HCT116 (cell line): ENCODE data around the gene KIF26B. TPM values are rescaled to one million over a fixed set of nuclear protein-coding genes. Genes with fewer than 3 reads are reported as not detected.

Experiments used
- ATAC-seq: fragments of 200-7000 bp; cut with Tn5 transposase; 2 replicates; pipeline ENCODE4 v1.9.1; 2020; ENCODE audit warnings: mild to moderate bottlenecking, moderate library complexity
- BruUV-seq: library from RNA; stranded (reverse); fragments of 400-500 nt; replicated peaks from 2 replicates; lab custom pipeline; 2021; lab: Mats Ljungman, UMichigan
- CTCF ChIA-PET: fragments of 300-600 bp; sonication (Branson Sonifier 250); formaldehyde crosslinking; loops from one replicate; lab custom pipeline; 2021; ENCODE audit warnings: antibody characterized with exemption; lab: Charles Lee
- POLR2A ChIA-PET: fragments of 300-600, 350-600 bp; sonication (Branson Sonifier 250); formaldehyde crosslinking; loops from one replicate; lab custom pipeline; 2021; ENCODE audit warnings: antibody characterized with exemption; lab: Charles Lee
- RAD21 ChIA-PET, 2 experiments: fragments of 300-600 bp; sonication (Branson Sonifier 250); formaldehyde crosslinking; loops; one replicate each; lab custom pipeline; 2023; ENCODE audit warnings: low total read pairs in 2 of 2; ENCODE audit not compliant: uncharacterized antibody in 2 of 2, unreplicated experiment in 2 of 2, low non-redundant PET in 1 of 2; lab: Charles Lee
- DNase-seq: peaks from one replicate; pipeline ENCODE4 v3.0.0-alpha.2; 2010; ENCODE audit warnings: low read depth, low spot score
- H2AFZ ChIP-seq: fragments of 200-600 bp; shearing (Covaris generic), sonication (generic); 2 replicates; pipeline ENCODE4 v1.6.1; 2017; ENCODE audit warnings: low read depth, mixed run types, mixed read lengths, antibody characterized with exemption, low read length; ENCODE audit not compliant: poor library complexity, severe bottlenecking
- H3K27ac ChIP-seq: 2 replicates; pipeline ENCODE4 v1.5.1; 2012; ENCODE audit warnings: low read depth, low read length
- H3K27me3 ChIP-seq: fragments of 200-600 bp; sonication (generic); 2 replicates; pipeline ENCODE4 v1.6.1; 2016; ENCODE audit warnings: mixed run types, low read length, mixed read lengths; ENCODE audit not compliant: insufficient read depth
- H3K36me3 ChIP-seq, 2 experiments: fragments of 200-500 bp in 1 of 2; fragments of 200-600 bp in 1 of 2; sonication (Bioruptor generic) in 1 of 2; sonication (generic) in 1 of 2; 2 replicates each; pipeline versions ENCODE4 v1.5.1 to v1.6.1; 2014 to 2016; ENCODE audit warnings: low read length in 2 of 2, inconsistent platforms in 1 of 2, mixed read lengths in 1 of 2, mixed run types in 1 of 2; ENCODE audit not compliant: insufficient read depth in 2 of 2, control insufficient read depth in 1 of 2
- H3K4me1 ChIP-seq, 2 experiments: fragments of 200-600 bp in 1 of 2; sonication (generic) in 1 of 2; 2 replicates each; pipeline versions ENCODE4 v1.5.1 to v1.6.1; 2012 to 2017; ENCODE audit warnings: low read length in 2 of 2, inconsistent platforms in 1 of 2, mild to moderate bottlenecking in 1 of 2, mixed read lengths in 1 of 2, mixed run types in 1 of 2, moderate library complexity in 1 of 2; ENCODE audit not compliant: insufficient read depth in 2 of 2, control insufficient read depth in 1 of 2
- H3K4me2 ChIP-seq: fragments of 200-600 bp; sonication (generic); 2 replicates; pipeline ENCODE4 v1.6.1; 2017; ENCODE audit warnings: mixed run types, low read length, mixed read lengths
- H3K4me3 ChIP-seq, 2 experiments: fragments of 200-600 bp in 1 of 2; sonication (generic) in 1 of 2; replicated peaks in 1 of 2; 2 replicates each; pipeline ENCODE4 v1.5.1; 2011 to 2016; ENCODE audit warnings: low read length in 2 of 2, control low read depth in 1 of 2, low read depth in 1 of 2, mild to moderate bottlenecking in 1 of 2, mixed read lengths in 1 of 2, mixed run types in 1 of 2
- H3K79me2 ChIP-seq: fragments of 200-600 bp; sonication (generic); 2 replicates; pipeline ENCODE4 v1.6.1; 2017; ENCODE audit warnings: mild to moderate bottlenecking, mixed run types, low read length, moderate library complexity, mixed read lengths; ENCODE audit not compliant: insufficient read depth
- H3K9ac ChIP-seq: fragments of 200-600 bp; sonication (generic); 2 replicates; pipeline ENCODE4 v1.6.1; 2016; ENCODE audit warnings: low read length, mixed read lengths
- H3K9me2 ChIP-seq: fragments of 200-600 bp; sonication (generic), shearing (Covaris generic); 2 replicates; pipeline ENCODE4 v1.6.1; 2017; ENCODE audit warnings: mixed run types, mild to moderate bottlenecking, moderate library complexity; ENCODE audit not compliant: insufficient read depth
- H3K9me3 ChIP-seq, 2 experiments: fragments of 200-500 bp in 1 of 2; fragments of 200-600 bp in 1 of 2; sonication (Bioruptor generic) in 1 of 2; sonication (generic) in 1 of 2; 2 replicates each; pipeline ENCODE4 v1.6.1; 2014 to 2017; ENCODE audit warnings: low read length in 2 of 2, mixed read lengths in 2 of 2, inconsistent platforms in 1 of 2, low read depth in 1 of 2, mild to moderate bottlenecking in 1 of 2, mixed run types in 1 of 2, moderate library complexity in 1 of 2; ENCODE audit not compliant: control insufficient read depth in 1 of 2, insufficient read depth in 1 of 2
- H4K20me1 ChIP-seq: fragments of 200-600 bp; sonication (generic), shearing (Covaris generic); 2 replicates; pipeline ENCODE4 v1.6.1; 2017; ENCODE audit warnings: mixed run types, mild to moderate bottlenecking, moderate library complexity; ENCODE audit not compliant: insufficient read depth
- CBX3 ChIP-seq: IDR thresholded peaks from 2 replicates; pipeline ENCODE4 v1.6.1; 2012; ENCODE audit warnings: low read depth
- CEBPB ChIP-seq: IDR thresholded peaks from 2 replicates; pipeline ENCODE4 v1.6.1; 2012; ENCODE audit warnings: low read depth
- EZH2 ChIP-seq: fragments of 200-600 bp; sonication (generic); IDR thresholded peaks from 2 replicates; pipeline ENCODE4 v1.6.1; 2017; ENCODE audit warnings: antibody characterized with exemption, mixed run types
- EZH2phosphoT487 ChIP-seq: fragments of 200-600 bp; IDR thresholded peaks from 2 replicates; pipeline ENCODE4 v1.6.1; 2018; ENCODE audit warnings: antibody characterized with exemption, borderline replicate concordance
- FOSL1 ChIP-seq: IDR thresholded peaks from 2 replicates; pipeline ENCODE4 v1.6.1; 2012; ENCODE audit warnings: low read depth
- POLR2A ChIP-seq: IDR thresholded peaks from 2 replicates; pipeline ENCODE4 v1.7.0; 2011; ENCODE audit warnings: borderline replicate concordance; ENCODE audit not compliant: insufficient read depth, insufficient read length; ENCODE audit errors: extremely low read depth
- RAD21 ChIP-seq: IDR thresholded peaks from 2 replicates; pipeline ENCODE4 v1.6.1; 2012; ENCODE audit warnings: low read depth, mild to moderate bottlenecking
- SIN3A ChIP-seq: IDR thresholded peaks from 2 replicates; pipeline ENCODE4 v1.6.1; 2012; ENCODE audit warnings: low read depth
- SP1 ChIP-seq: IDR thresholded peaks from 2 replicates; pipeline ENCODE4 v1.6.1; 2012; ENCODE audit warnings: low read depth
- TCF7L2 ChIP-seq: IDR thresholded peaks from 2 replicates; pipeline ENCODE4 v1.7.0; 2011; ENCODE audit warnings: borderline replicate concordance, inconsistent platforms; ENCODE audit not compliant: insufficient read depth, insufficient read length; ENCODE audit errors: extremely low read depth
- ZFX ChIP-seq: fragments of 450-650 bp; IDR thresholded peaks from 2 replicates; pipeline ENCODE4 v1.6.1; 2017
- intact Hi-C: fragments of 100-400 bp; cut with micrococcal nuclease; formaldehyde crosslinking; loops from 2 replicates; pipeline ENCODE4 v1.10.0; 2022
- total RNA-seq: library from RNA; stranded (reverse); gene quantifications from one replicate; pipeline ENCODE4 v1.2.1, GENCODE V29; 2021; ENCODE audit not compliant: unreplicated experiment
- TF ChIP-seq, protein P1 (sequence below): IDR thresholded peaks from 2 replicates; pipeline ENCODE4 v1.6.1; 2011; ENCODE audit warnings: mild to moderate bottlenecking, low read length, moderate library complexity; ENCODE audit not compliant: insufficient replicate concordance; ENCODE audit errors: extremely low read depth
- TF ChIP-seq, protein P2 (sequence below): IDR thresholded peaks from 2 replicates; pipeline ENCODE4 v1.6.1; 2012
- TF ChIP-seq, protein P3 (sequence below): IDR thresholded peaks from 2 replicates; pipeline ENCODE4 v1.6.1; 2012; ENCODE audit warnings: low read depth
- TF ChIP-seq, protein P4 (sequence below), 3 experiments: fragments of 200-600 bp in 1 of 3; sonication (generic) in 1 of 3; IDR thresholded peaks in 2 of 3; conservative IDR thresholded peaks in 1 of 3; 2 replicates each; pipeline ENCODE4 v1.5.1; 2012 to 2017; ENCODE audit warnings: low read depth in 2 of 3, low read length in 2 of 3, antibody characterized with exemption in 1 of 3, borderline replicate concordance in 1 of 3, control low read depth in 1 of 3, mild to moderate bottlenecking in 1 of 3, mixed read lengths in 1 of 3, mixed run types in 1 of 3, moderate library complexity in 1 of 3; ENCODE audit not compliant: insufficient read depth in 1 of 3

Gene KIF26B
- total RNA-seq, 1 experiment from 2014 or later = 0.49 TPM

DNA sequence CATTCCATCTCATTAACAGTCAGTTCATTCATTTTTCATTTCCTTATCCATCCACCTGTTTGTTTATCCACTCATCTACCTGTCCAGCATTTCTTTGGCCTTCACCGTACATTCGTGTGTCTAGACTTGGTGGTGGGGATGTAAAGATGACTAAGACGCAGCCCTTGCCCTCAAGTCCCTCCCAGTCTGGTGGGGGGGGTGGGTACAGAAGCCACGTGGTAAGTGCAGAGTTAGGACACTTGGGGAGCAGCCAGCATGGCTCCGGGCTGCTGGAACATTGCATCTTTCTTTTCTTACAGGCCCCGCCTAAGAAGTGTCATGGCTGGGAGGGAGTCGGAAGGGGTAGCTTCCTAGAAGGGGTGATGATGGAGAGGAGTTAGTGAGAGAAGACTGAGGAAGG is 17.2 kb downstream of the KIF26B start (continued):
- TF ChIP-seq, protein P1, sequence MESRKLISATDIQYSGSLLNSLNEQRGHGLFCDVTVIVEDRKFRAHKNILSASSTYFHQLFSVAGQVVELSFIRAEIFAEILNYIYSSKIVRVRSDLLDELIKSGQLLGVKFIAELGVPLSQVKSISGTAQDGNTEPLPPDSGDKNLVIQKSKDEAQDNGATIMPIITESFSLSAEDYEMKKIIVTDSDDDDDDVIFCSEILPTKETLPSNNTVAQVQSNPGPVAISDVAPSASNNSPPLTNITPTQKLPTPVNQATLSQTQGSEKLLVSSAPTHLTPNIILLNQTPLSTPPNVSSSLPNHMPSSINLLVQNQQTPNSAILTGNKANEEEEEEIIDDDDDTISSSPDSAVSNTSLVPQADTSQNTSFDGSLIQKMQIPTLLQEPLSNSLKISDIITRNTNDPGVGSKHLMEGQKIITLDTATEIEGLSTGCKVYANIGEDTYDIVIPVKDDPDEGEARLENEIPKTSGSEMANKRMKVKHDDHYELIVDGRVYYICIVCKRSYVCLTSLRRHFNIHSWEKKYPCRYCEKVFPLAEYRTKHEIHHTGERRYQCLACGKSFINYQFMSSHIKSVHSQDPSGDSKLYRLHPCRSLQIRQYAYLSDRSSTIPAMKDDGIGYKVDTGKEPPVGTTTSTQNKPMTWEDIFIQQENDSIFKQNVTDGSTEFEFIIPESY = no peak
- no peak for TF ChIP-seq SIN3A
- no peak for TF ChIP-seq POLR2A
- TF ChIP-seq EZH2phosphoT487 = no peak
- TF ChIP-seq, protein P2, sequence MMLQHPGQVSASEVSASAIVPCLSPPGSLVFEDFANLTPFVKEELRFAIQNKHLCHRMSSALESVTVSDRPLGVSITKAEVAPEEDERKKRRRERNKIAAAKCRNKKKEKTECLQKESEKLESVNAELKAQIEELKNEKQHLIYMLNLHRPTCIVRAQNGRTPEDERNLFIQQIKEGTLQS = no peak
- TF ChIP-seq SP1 = no peak
- no peak for TF ChIP-seq CBX3
- no peak for TF ChIP-seq ZFX
- TF ChIP-seq TCF7L2 = no peak

DNA sequence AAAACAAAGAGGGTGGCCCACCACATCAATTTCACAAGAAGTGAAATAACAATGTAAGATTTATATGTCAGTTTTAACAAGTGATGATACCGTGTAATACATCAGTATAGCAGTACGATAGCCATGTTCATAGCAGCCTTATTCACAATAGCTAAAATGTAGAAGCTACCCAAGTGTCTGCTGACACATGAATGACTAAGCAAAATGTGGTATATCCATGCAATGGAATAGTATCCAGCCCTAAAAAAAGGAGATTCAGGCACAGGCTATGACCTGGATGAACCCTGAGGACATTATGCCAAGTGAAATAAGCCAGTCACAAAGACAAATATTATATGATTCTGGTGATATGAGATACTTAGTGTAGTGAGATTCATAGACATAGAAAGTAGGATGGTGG is 18.0 kb downstream of the KIF26B start:
- intact Hi-C loops = no loop called here
- Histone ChIP-seq H3K9me3 (no peaks in the 10 kb centered on the region), H3K4me2 (no peak overlapping the region), H3K4me3 (no peak overlapping the region), H3K79me2 (no peaks in the 10 kb centered on the region), H2AFZ (no peak overlapping the region), H3K9ac (no peak overlapping the region), H4K20me1 (no peaks in the 10 kb centered on the region), H3K36me3 (no peaks in the 10 kb centered on the region), H3K27me3 (no peaks in the 10 kb centered on the region), H3K27ac (no peak overlapping the region), H3K9me2 (no peaks in the 10 kb centered on the region), H3K4me1 (peaks cover 14 to 17% of the 10 kb centered on the region in 2 experiments)
- ATAC-seq (no peak), DNase-seq (no peak)
- POLR2A ChIA-PET = no interaction called here
- no TSS peak for BruUV-seq
- CTCF ChIA-PET = interaction anchor here (0.6 kb wide), 1 partner anchor 724 kb away, joined by 3 read pairs; no protein-coding TSS in a partner anchor
- RAD21 ChIA-PET = no interaction called here
- TF ChIP-seq, protein P2 = no peak
- TF ChIP-seq RAD21 = no peak
- TF ChIP-seq, protein P3, sequence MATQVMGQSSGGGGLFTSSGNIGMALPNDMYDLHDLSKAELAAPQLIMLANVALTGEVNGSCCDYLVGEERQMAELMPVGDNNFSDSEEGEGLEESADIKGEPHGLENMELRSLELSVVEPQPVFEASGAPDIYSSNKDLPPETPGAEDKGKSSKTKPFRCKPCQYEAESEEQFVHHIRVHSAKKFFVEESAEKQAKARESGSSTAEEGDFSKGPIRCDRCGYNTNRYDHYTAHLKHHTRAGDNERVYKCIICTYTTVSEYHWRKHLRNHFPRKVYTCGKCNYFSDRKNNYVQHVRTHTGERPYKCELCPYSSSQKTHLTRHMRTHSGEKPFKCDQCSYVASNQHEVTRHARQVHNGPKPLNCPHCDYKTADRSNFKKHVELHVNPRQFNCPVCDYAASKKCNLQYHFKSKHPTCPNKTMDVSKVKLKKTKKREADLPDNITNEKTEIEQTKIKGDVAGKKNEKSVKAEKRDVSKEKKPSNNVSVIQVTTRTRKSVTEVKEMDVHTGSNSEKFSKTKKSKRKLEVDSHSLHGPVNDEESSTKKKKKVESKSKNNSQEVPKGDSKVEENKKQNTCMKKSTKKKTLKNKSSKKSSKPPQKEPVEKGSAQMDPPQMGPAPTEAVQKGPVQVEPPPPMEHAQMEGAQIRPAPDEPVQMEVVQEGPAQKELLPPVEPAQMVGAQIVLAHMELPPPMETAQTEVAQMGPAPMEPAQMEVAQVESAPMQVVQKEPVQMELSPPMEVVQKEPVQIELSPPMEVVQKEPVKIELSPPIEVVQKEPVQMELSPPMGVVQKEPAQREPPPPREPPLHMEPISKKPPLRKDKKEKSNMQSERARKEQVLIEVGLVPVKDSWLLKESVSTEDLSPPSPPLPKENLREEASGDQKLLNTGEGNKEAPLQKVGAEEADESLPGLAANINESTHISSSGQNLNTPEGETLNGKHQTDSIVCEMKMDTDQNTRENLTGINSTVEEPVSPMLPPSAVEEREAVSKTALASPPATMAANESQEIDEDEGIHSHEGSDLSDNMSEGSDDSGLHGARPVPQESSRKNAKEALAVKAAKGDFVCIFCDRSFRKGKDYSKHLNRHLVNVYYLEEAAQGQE = no peak
- no peak for TF ChIP-seq FOSL1
- no peak for TF ChIP-seq CEBPB
- no peak for TF ChIP-seq EZH2phosphoT487
- TF ChIP-seq CBX3 = no peak
- TF ChIP-seq, protein P4, sequence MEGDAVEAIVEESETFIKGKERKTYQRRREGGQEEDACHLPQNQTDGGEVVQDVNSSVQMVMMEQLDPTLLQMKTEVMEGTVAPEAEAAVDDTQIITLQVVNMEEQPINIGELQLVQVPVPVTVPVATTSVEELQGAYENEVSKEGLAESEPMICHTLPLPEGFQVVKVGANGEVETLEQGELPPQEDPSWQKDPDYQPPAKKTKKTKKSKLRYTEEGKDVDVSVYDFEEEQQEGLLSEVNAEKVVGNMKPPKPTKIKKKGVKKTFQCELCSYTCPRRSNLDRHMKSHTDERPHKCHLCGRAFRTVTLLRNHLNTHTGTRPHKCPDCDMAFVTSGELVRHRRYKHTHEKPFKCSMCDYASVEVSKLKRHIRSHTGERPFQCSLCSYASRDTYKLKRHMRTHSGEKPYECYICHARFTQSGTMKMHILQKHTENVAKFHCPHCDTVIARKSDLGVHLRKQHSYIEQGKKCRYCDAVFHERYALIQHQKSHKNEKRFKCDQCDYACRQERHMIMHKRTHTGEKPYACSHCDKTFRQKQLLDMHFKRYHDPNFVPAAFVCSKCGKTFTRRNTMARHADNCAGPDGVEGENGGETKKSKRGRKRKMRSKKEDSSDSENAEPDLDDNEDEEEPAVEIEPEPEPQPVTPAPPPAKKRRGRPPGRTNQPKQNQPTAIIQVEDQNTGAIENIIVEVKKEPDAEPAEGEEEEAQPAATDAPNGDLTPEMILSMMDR (IDR thresholded peaks at IDR 0.05 in 2 of 3, conservative IDR thresholded peaks at IDR 0.05 in 1 of 3; ENCODE audit: borderline replicate concordance in 1 of 3, insufficient read depth in 1 of 3, low read depth in 2 of 3, low read length in 2 of 3) = no peak
- TF ChIP-seq EZH2 = no peak
- no peak for TF ChIP-seq POLR2A
- no peak for TF ChIP-seq SP1
